Left kidney (tissue), 1 donor: ENCODE measurements around the gene TRIM36. TPM values are rescaled to one million over a fixed set of nuclear protein-coding genes. Genes with fewer than 3 reads are reported as not detected.

Experiments
- polyA plus RNA-seq: library from polyadenylated mRNA; unstranded; fragments of 120-200 nt; gene quantifications from one replicate; pipeline ENCODE4 v1.2.1, GENCODE V29; 2013; ENCODE audit not compliant: insufficient read length

TRIM36 gene
- polyA plus RNA-seq, 1 donor: 3.0 TPM

Other genes starting within 250 kb of the TRIM36 start
- 38.5 TPM for gene PGGT1B, start 93.0 kb upstream of the TRIM36 start, polyA plus RNA-seq
- gene CCDC112, start 126.7 kb upstream of the TRIM36 start, polyA plus RNA-seq: 20.5 TPM